Ramos (cell line): ENCODE data around the gene PPP1R12C.
"Not testable (repeated sequence)": the region's sequence is repeated elsewhere in the genome, so short reads cannot be mapped to it uniquely, and the experiment has no call there.

Experiments
- in situ Hi-C: fragments of 300-500 bp; cut with MboI; formaldehyde crosslinking; loops from one replicate; pipeline ENCODE4 v1.14.3; 2022; ENCODE audit warnings: low sequenced_read_pairs; ENCODE audit not compliant: unreplicated experiment

Gene PPP1R12C

DNA sequence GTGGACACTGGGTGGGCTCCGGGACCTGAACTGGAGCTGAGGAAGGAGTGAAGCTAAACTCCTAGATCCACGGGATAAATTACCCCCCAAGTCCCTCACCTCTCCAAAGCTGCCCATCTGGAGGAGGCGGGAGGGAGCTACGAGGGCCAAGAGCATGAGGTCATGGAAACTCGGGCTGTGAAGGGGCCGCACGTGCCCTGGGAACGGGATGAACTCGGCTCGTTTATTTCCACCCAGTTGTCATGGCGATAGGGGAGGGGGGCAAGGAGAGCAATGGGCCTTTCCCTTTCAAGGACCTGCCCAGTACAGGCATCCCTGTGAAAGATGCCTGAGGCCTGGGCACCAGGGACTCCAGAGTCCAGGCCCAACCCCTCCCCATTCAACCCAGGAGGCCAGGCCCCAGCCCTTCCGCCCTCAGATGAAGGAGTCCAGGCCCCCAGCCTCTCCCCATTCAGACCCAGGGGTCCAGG is 3.8 kb downstream of the PPP1R12C start:
- in situ Hi-C loops, result no loop called here

DNA sequence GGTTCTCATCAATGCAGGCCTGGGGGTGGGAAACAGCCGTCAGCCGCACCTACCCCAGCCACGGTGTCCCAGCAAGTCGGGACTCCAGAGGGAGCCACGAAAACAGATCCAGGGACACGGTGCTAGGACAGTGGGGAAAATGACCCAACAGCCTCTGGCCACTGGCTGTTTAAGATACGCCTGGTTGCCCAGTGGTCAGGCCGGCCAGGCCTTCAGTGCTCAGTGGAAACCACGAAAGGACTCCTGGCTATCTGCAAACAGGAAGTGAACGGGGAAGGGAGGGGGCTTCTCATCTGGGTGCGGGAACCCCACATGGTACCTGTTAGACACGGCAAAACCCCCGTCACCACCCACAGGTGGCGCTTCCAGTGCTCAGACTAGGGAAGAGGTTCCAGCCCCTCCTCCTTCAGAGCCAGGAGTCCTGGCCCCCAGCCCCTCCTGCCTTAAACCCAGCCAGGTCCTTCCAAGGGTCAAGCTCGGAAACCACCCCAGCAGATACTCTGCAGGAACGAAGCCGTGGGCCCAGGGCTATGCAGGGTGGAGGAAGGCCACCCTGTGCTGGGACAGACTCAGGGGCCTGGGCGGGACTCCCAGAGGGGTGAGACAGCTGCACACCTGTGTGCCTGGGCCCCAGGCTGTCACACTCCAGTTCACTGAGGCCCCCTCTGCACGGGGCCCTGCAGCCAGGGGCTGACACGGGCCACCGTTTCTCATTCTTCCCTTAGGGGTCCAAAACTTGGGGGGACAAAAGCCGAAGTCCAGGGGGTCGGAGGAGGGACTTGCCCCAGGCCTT is 4.5 kb downstream of the PPP1R12C start:
- in situ Hi-C loops, result no loop called here

DNA sequence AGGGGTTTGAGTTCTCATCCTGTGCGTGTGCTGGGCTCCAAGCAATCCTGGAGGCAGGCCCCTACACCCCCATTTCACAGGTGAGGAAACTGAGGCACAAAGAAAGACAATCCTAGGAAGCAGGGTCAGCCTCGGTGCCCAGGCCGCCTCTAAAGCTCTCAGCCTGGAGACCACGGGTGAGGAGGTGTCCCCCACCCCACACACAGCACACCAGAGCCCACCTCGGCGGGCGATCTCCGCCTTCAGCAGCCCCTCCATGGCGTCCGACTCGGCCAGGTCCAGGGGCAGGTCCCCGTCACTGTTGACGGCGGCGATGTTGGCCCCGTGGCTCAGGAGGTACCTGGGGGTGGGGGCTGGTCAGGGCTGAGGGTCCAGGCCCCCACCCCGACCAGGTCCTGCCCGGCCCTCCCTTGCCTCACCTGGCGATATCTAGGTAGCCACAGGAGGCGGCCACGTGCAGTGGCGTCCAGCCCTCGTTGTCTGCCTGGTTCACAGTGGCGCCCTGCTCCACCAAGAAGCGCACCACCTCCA is 5.1 kb downstream of the PPP1R12C start:
- in situ Hi-C loops, result no loop called here

DNA sequence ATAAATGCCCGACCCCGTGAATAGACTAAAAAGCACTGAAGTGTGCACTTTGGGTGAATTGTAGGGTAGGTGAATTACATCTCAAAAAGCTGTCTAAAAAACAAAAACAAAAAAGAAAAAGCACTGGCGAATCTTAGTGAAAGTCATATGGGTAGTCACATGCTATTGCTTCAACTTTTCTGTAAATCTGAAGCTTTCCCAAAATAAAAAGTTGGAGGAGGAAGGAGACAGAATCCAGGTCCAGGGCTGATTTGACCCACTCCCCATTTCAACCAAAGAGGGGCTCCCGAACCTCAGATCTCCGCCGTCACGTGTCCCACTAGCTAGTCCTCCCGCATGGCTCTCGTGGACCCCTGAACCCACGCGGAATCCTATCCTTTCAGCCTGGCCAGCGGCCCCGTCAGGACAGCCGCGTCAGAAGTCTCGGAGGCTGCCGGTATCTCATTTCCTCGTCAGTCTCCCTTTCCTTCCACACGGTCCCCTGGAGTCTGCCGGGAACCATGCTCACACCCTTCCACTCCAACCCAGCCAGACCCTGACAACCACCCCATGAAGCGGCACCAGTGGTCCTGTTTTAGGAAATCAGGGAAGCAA is 6.1 kb downstream of the PPP1R12C start:
- in situ Hi-C loops, result no loop called here

DNA sequence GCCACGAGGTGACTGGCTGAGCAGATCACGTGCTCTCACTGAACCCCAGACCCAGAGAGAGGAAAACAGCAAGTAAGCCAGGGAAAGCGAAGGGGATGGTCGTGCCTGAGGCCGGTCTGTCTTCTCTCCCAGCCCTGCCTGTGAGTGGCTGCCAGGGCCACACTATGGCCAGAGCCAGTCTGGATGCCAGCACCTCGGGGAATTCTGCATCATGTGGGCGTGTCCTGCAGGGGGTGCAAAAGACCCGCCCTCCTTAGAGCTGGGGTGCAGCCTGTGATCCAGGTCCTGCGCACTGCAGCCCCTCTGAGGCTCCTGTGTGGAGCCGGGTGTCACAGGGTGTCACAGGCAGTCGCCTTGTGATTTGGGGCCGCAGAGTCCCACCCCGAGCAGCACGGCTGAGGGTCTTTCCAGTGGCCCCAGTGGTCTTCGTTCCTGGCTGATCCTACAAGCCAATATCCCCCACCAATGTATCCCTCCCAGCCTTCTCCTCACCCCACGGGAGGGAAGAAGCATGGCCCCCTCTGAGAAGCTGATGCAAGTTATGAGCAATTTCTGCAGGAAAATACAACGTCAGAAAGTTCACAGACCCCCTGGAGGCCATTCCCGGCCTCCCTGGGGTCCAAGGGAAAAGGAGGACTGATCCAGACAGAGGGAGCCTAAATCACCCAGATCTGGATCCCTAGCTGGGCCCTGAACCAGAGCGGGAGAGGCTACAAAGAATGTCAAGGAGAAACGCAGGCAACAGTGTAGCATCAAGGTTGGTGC is 7.7 kb downstream of the PPP1R12C start:
- in situ Hi-C loops, result no loop called here

DNA sequence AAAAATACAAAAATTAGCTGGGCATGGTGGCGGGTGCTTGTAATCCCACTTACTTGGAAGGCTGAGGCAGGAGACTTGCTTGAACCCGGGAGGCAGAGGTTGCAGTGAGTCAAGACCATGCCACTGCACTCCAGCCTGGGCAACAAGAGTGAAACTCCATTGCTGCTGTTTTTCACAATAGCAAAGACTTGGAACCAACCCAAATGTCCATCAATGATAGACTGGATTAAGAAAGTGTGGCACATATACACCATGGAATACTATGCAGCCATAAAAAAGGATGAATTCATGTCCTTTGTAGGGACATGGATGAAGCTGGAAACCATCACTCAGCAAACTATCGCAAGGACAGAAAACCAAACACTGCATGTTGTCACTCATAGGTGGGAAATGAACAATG is 10.2 kb downstream of the PPP1R12C start:
- in situ Hi-C loops, result not testable (repeated sequence)

DNA sequence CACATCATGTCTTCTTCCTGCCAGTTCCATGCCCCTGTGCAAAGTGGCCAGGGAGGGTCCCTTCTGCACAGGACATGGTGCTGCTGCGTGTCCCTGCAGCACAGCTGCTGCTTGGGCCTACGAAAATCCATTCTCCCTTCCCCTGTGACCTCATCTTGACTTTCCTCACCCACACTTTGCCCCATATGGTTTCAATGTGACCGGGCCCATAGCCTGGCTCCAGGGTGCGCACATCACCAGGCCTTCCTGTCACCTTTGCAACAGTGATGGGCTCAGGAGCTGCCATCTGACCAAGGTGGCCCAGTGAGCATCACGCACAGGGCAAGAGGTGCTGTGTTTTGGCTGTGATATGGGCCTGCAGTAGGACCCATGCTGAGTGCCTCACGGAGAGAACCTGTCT is 10.8 kb downstream of the PPP1R12C start:
- in situ Hi-C loops, result no loop called here

DNA sequence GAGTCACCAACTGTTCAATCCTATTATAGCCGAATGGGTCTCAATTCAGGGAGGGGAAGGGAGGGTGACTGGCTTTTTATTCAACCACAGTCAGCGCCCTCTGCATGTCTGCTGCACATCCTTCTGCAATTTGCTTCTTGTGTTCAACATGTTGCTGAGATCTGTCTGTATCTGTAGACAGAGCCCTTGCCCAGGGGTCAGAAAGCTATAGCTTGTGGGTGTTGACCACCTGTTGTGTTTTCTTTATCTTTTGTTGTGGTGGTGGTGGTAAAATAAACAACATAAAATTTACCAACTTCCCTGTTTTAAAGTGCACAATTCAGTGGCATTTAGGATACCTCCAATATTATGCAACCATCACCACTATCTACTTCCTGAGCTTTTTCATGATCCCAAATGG is 12.2 kb downstream of the PPP1R12C start:
- in situ Hi-C loops, result no loop called here

DNA sequence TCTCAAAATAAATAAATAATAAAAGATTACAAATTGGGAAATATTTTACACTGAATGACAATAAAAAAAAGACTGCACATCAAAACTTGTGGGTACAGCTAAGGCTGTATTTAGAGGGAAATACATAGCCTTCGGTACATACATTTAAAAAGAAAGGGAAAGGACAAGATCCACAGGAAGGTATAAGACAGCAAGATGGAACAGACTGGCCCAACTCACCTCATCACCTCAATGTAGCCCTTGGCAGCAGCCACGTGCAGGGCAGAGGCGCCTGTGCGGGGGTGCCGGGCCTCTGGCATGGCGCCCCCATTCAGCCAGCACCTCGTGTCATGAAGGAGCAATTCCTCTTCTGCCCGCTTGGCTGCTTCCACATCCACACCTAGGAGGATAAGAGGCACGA is 14.2 kb downstream of the PPP1R12C start:
- in situ Hi-C loops, result no loop called here

DNA sequence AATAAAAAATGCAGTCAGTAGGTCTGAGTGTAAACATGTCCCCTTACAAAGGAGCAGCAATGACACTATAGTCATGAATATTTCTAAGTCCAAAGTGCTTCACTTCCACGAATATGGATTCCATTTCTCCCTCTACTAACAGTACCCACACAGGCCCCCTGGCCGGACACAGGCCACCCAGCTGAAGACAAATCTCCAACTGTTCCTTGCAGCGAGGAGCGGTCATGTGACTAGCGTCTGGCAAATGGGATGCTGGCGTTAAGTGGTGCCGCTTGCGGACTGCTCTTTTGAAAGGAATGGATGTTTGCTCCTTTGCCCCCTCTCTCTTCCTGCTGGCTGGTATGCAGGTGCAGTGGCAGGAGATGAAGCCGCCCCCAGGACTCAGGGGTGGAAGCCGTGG is 16.2 kb downstream of the PPP1R12C start:
- in situ Hi-C loops, result no loop called here

DNA sequence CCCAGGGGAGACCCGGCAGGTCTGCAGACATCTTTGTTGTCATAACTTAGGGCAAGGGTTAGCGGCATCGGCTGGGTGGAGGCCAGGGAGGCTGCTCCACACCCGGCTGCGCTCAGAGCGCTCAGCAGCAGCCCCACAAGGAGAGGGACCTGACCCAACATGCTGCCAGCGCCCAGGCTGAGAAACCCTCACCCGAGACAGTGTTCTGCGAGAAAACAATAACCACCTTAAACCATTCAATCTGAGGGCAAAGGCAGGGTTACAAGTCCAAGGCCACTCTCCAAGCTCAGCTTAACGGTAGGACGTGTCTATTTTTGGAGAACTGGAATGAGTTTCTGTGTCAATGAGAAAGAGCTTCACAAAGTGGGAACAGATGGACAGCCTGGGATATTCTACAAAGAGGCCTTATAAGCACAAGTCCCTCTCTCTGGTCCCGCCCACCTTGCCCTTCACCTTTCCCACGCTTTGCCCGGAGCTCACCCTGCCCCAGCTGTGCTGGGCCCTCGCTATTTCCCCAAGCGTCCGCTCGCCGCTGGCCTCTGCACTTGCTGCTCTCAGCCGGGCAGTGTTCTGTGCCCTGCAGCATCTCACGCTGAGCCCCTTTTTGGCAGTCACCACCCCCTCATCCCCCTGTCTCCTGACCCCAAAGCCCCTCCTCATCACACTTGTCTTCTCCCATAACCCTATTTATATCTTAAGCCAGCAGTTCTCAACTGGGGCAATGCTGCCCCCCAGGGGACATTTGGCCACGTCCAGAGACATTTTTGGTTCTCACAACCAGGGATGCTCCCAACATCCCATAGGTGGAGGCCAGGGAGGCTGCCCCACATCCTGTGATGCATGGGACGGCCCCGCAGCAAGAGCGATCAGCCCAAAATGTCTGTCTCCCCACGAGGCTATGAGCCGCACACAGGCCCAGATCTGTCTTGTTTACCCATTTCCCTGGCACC is 17.6 kb downstream of the PPP1R12C start:
- in situ Hi-C loops, result no loop called here

DNA sequence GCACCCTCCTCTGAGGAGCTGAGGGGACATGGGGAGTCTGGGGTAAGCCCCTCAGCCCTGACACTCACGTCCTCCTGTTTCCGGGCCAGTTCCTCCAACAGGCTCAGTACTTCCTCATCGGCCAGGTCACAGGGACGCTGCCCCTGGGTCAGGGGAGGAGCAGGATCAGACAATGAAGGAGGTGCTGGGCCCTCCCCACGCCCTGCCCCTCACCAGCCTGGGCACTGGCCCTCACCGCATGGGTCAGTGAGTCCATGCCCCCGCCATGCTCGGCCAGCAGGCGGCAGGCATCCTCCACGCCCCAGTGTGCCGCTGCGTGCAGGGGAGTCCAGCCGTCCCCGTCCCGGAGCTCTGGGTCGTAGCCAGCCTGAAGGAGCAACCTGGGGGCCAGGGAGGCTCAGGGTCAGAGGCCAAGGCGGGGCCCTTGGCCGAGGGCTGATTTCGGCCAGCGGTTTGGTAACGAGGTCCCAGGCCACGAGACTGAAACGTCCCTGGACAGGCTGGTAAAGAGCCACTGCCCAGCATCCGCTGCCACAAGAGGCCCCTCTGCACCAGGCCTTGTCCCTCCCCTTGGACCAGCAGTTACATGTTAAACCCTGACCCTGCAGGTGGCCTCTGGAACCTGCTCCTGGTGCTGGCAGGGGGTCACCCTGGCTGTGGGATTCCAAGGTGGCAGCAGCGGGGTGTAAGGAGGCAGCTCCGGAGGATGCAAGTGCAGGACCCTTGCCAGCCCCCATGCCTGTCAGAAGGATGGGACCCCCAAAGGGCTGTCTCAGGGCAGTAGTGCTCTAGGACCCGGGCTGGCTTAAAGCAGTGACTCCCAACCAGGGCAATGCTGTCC is 18.5 kb downstream of the PPP1R12C start:
- in situ Hi-C loops, result no loop called here

DNA sequence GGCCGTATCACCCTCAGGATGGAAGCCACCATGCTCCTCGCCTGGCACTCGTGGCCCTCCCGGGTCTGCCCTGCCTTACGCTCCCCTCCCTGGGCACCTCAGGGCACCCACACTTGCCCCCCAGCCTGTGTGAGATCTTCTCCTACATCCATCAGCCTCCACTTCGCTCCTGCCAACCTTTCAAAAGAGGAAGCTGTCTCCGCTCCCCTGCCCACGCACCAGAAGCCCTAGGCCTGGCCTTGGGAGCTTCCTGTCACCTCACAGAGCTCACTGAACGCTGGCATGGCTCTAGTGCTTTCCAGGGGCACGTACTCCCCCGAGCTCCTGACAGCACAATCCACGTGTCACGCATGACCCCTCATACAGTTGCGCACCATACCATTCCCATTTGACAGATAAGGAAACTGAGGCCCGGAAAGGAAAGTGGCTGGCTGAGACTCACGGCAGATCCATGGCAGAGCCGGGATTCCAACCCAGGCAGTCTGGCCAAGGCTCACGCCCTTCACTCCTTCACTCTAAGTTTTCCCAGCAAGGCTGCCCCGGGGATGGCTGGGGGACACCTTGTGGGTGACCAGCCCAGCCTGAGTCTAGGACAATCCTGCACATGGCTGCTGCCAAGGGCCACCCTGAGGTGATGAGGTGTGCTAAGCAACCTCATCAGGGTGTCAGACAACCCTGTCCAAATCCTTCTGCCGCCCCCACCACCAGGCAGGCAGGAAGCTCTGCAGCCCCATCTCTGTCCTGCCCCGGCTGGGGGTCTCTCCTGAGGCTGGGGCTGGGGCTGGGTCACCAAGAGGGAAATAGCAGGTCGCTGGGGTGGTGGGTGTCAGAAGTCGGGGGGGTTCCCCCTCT is 19.3 kb downstream of the PPP1R12C start:
- in situ Hi-C loops, result no loop called here

DNA sequence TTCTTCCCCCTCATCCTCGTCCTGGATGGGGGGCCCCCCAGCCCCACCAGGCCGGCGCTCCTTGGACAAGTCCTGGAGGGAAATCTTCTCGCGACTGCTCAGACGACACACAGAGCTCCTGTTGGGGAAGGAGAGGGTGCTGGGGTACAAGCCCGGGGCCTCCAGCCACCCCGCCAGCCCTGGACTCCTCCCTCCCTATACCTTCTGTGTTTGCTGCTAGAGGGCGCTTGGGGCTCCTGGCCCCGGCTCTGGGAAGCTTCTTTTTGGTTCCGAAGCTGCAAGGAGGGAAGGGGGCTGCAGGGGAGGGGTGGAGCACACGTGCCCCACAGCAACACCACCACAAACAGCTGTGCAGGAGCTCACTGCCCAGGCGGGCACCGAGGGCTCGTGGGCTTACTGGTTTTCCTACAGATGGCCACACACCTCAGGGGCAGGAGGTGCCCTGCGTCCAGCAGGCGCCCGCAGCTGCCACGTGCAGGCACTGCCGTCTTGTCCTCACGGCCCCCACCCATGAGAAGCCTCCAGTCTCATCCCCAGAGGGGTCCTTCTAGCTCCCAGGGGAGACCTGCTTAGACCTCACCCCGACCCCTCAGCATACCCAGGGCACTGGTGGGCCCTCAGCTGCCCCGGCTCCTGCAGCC is 21.3 kb downstream of the PPP1R12C start:
- in situ Hi-C loops, result no loop called here

DNA sequence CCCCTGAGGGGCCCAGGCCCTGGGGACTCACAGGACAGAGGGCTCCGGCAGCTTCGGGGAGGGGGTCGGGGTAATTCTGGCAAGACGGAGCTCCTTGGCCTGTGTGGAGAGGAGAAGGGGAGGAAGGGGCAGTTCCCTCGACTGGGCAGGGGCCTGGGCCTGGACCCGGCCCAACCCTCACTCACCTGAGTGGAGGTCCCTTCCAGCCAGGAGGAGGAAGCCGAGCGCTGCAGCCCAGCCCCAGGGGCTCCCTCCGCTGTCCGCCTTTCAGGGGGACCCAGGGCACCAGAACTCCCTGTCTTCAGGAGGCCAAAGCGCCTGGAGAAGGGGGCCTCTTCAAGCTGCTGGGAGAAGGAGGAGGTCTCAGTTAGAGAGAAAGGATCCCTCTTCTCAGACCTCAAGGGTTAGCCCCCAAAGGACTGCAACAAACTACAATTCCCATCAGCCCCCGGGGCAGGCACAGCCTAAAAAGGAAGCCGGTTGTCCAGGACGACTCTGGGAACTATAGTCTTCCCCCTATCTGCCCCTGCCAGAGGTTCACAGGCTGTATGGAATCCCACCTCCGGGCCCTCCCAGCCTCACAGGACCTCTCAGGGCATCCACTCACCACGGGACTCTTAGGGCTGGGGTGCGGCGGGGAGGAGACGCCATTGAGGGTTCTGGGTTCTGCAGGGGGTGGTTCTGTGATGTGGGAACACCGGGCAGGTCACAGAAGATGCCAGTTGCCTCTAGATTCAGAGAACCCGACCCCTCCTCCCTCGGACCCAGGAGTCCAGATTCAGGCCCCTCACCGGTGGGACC is 22.0 kb downstream of the PPP1R12C start:
- in situ Hi-C loops, result no loop called here

DNA sequence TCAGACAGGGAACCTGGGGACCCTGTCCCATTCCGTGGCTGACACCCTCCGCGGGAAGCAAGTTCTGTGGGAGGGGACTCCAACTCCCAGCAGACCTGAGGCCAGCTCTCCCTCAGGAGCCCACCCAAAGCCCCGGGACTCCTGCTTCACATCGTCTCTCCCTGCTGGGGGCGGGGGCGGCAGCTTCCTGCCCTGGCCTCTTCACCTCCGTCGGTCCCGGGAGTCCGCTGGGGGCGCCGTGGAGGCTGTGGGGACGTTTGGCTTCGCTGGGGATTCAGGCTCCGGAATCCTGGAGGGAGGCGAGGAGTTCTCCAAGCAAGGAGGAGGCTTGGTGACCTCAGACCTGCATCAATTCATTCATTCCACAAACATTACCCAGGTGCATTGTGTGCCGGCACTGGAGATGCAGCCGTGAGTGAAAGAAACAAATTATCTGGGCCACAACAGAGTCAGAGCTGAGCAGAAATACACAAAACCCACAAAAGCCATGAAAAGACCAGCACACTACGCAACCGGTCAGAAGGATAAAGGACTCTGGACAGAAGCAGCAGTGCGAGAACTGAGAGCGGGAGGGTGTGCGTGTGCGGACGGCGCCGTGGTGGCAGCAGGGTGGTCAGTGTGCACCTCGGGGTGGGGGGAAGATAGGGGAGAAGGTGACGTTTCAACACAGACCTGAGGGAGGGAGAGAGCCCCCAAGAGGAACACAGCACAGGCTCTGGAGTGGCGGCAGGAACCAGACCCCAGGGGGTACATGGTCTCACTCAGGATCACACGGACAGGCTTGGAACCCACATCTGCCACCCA is 22.8 kb downstream of the PPP1R12C start:
- in situ Hi-C loops, result no loop called here
